ENCODE measurements around the gene ZNF311. TPM values are rescaled to one million over a fixed set of nuclear protein-coding genes. Genes with fewer than 3 reads are reported as not detected.

The ZNF311 gene
- total RNA-seq, 1 experiment from 2014 or later = 0.57 TPM

DNA sequence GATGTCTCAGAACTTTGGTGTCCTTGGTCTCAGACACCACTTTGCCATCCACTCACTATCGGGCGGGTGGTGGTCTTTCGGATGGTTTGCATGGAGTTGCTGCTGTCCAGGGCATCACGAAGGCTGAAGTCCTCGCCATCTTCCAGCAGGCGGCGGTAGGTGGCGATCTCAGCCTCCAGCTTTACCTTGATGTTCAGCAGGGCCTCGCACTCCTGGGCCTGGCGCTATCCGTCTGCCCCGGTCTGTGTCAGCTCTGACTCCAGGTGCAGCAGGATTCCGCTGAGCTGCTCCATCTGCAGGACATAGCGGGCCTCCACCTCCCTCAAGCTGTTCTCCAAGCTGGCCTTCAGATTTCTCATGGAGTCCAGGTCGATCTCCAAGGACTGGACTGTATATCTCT lies 36.0 kb downstream of the ZNF311 start:
- H4K8ac ChIP-seq (replicated peaks; ENCODE audit: insufficient read length, low read depth, low read length) = no peak overlapping the region
- no peaks in the 10 kb centered on the region for H3K79me1 ChIP-seq (ENCODE audit: insufficient read depth, low read depth, low read length, poor library complexity, severe bottlenecking)
- H4K20me1 ChIP-seq (ENCODE audit: control insufficient read depth, insufficient read depth, insufficient read length) = no peaks in the 10 kb centered on the region
- no peak overlapping the region for H3K23ac ChIP-seq (ENCODE audit: insufficient read length, low read depth, low read length)
- H3K4me1 ChIP-seq (ENCODE audit: insufficient read depth, low read length) = no peaks in the 10 kb centered on the region
- H3K4me1 Mint-ChIP-seq = peaks cover 0 to 2% of the 10 kb centered on the region in 2 experiments; a peak in 1 of 4 replicates
- H2BK15ac ChIP-seq (ENCODE audit: low read depth, low read length) = no peak overlapping the region
- no peak overlapping the region for H3K4me3 Mint-ChIP-seq
- H4K91ac ChIP-seq (ENCODE audit: insufficient read length, low read depth, low read length) = no peak overlapping the region
- peaks cover 17 to 26% of the 10 kb centered on the region in 2 experiments for H3K9me3 Mint-ChIP-seq
- H2BK20ac ChIP-seq (ENCODE audit: low read depth, low read length, poor library complexity, severe bottlenecking) = no peak overlapping the region
- H3K27ac ChIP-seq (ENCODE audit: insufficient read length, low read depth, low read length) = no peak overlapping the region
- H3T11ph ChIP-seq (ENCODE audit: low read length) = no peak overlapping the region
- no peak overlapping the region for H2BK12ac ChIP-seq (ENCODE audit: insufficient read length, low read depth, low read length)
- no peak overlapping the region for H3K27ac Mint-ChIP-seq
- peak; percentile 81 for DNase-seq
- no CpG with 5 or more reads among the region's 15 CpGs for WGBS (ENCODE audit: extremely low coverage, insufficient read length, low lambda C conversion rate)
- no peaks in the 10 kb centered on the region for H3K79me2 ChIP-seq (ENCODE audit: insufficient read depth, low read length)
- H3K23me2 ChIP-seq (ENCODE audit: insufficient read length, low read depth, low read length, poor library complexity, severe bottlenecking) = no peaks in the 10 kb centered on the region
- no peak overlapping the region for H3K4ac ChIP-seq (ENCODE audit: low read depth, low read length)
- no peak overlapping the region for H2BK120ac ChIP-seq (ENCODE audit: low read depth, low read length, poor library complexity, severe bottlenecking)
- TF ChIP-seq, protein P1, sequence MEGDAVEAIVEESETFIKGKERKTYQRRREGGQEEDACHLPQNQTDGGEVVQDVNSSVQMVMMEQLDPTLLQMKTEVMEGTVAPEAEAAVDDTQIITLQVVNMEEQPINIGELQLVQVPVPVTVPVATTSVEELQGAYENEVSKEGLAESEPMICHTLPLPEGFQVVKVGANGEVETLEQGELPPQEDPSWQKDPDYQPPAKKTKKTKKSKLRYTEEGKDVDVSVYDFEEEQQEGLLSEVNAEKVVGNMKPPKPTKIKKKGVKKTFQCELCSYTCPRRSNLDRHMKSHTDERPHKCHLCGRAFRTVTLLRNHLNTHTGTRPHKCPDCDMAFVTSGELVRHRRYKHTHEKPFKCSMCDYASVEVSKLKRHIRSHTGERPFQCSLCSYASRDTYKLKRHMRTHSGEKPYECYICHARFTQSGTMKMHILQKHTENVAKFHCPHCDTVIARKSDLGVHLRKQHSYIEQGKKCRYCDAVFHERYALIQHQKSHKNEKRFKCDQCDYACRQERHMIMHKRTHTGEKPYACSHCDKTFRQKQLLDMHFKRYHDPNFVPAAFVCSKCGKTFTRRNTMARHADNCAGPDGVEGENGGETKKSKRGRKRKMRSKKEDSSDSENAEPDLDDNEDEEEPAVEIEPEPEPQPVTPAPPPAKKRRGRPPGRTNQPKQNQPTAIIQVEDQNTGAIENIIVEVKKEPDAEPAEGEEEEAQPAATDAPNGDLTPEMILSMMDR (conservative IDR thresholded peaks at IDR 0.05) = peak; percentile 58
- H3K9ac ChIP-seq (ENCODE audit: extremely low read depth, insufficient read length, low read length) = no peak overlapping the region
- H3K14ac ChIP-seq (ENCODE audit: insufficient read depth, low read length) = no peak overlapping the region; the same call in 1 of the 2 replicates
- no peak overlapping the region for H2AK5ac ChIP-seq (ENCODE audit: insufficient read length, low read length)
- H4K5ac ChIP-seq (ENCODE audit: insufficient read length, low read depth, low read length) = no peak overlapping the region
- H2BK5ac ChIP-seq (ENCODE audit: insufficient read length, low read length) = no peak overlapping the region
- no peaks in the 10 kb centered on the region for H3K9me3 ChIP-seq (ENCODE audit: control insufficient read depth, low read depth, low read length)
- H3K27me3 ChIP-seq (ENCODE audit: insufficient read depth, low read length) = no peaks in the 10 kb centered on the region
- no peak overlapping the region for H2AFZ ChIP-seq (ENCODE audit: low read length)
- peaks cover 5 to 13% (median 5%) of the 10 kb centered on the region in 3 experiments; a peak in 5 of 7 replicates for H3K36me3 Mint-ChIP-seq (ENCODE audit: insufficient read depth in 1 of 3, low read depth in 3 of 3)
- H3K18ac ChIP-seq (ENCODE audit: insufficient read length, low read depth, low read length) = no peak overlapping the region
- H3K56ac ChIP-seq (ENCODE audit: insufficient read length, low read depth, low read length) = no peak overlapping the region
- H3K4me2 ChIP-seq (ENCODE audit: insufficient read depth, insufficient read length, low read length) = no peak overlapping the region
- H3K27me3 Mint-ChIP-seq (ENCODE audit: low read depth) = peaks cover 13% of the 10 kb centered on the region

Measured in H9 (cell line).